Measurements from ENCODE around the gene LRRC1. TPM values are rescaled to one million over a fixed set of nuclear protein-coding genes. Genes with fewer than 3 reads are reported as not detected.

LRRC1 gene
- total and polyA plus RNA-seq, 2 of the 8 experiments (the other 6 are each of a cell fraction or from before 2014, with no cell fraction given), result 6.7 to 15.9 TPM

GRCh38 chr6:53746442-53747103, 48.2 kb upstream of the LRRC1 start:
- Histone ChIP-seq H3K27ac (ENCODE audit: low read depth, low read length) (no peak overlapping the region), H4K20me1 (replicated peaks in 1 of 2; ENCODE audit: control insufficient read depth in 1 of 2, insufficient read depth in 2 of 2, low read length in 2 of 2) (no peaks in the 10 kb centered on the region), H2BK20ac (ENCODE audit: low read length) (no peak overlapping the region), H3K14ac (ENCODE audit: insufficient read length) (no peak overlapping the region), H3K4me1 (replicated peaks in 1 of 4; ENCODE audit: control insufficient read depth in 3 of 4, insufficient read depth in 4 of 4, low read length in 3 of 4) (no peaks in the 10 kb centered on the region; a peak in 1 of 7 replicates), H2BK120ac (replicated peaks; ENCODE audit: low read depth, low read length) (no peak overlapping the region), H3K36me3 (ENCODE audit: control insufficient read depth in 2 of 4, insufficient read depth in 4 of 4, low read length in 3 of 4) (no peaks in the 10 kb centered on the region), H4K8ac (ENCODE audit: extremely low read depth, insufficient read depth, low read length) (no peak overlapping the region), H3K23me2 (ENCODE audit: low read depth, low read length) (no peaks in the 10 kb centered on the region), H4K5ac (ENCODE audit: insufficient read length, low read depth, low read length) (no peak overlapping the region), H3K79me1 (ENCODE audit: low read depth, low read length) (no peaks in the 10 kb centered on the region), H3K4me2 (ENCODE audit: insufficient read depth in 1 of 2, low read depth in 2 of 2, low read length in 2 of 2) (no peak overlapping the region), H3K18ac (ENCODE audit: extremely low read depth, low read length) (no peak overlapping the region), H3K9ac (replicated peaks in 1 of 4; ENCODE audit: extremely low read depth in 1 of 4, low read depth in 3 of 4, low read length in 3 of 4) (no peak overlapping the region), H2AFZ (ENCODE audit: low read length) (no peak overlapping the region), H3K9me3 (ENCODE audit: insufficient read depth in 2 of 2, low read depth in 1 of 2, low read length in 1 of 2) (no peaks in the 10 kb centered on the region), H3K4me3 (ENCODE audit: extremely low read depth in 1 of 4, insufficient read depth in 2 of 4, low read depth in 3 of 4, low read length in 4 of 4) (no peak overlapping the region), H3K79me2 (ENCODE audit: control insufficient read depth in 1 of 2, insufficient read depth in 2 of 2, low read length in 2 of 2) (no peaks in the 10 kb centered on the region), H3K23ac (ENCODE audit: insufficient read length) (no peak overlapping the region), H2BK5ac (ENCODE audit: low read depth, low read length) (no peak overlapping the region), H2BK12ac (ENCODE audit: low read depth, low read length) (no peak overlapping the region), H3K27me3 (replicated peaks in 1 of 4; ENCODE audit: control insufficient read depth in 3 of 4, extremely low read depth in 1 of 4, insufficient read depth in 3 of 4, low read length in 3 of 4) (no peaks in the 10 kb centered on the region), H2AK5ac (ENCODE audit: low read depth, low read length) (no peak overlapping the region), H4K91ac (replicated peaks; ENCODE audit: insufficient read length, low read length) (no peak overlapping the region), H2BK15ac (ENCODE audit: low read length) (no peak overlapping the region), H3K56ac (replicated peaks; ENCODE audit: insufficient read length, low read depth, low read length) (no peak overlapping the region), H3K4ac (replicated peaks; ENCODE audit: insufficient read length, low read depth, low read length) (no peak overlapping the region)
- POLR2A ChIA-PET (ENCODE audit: partially characterized antibody), result no interaction called here
- CTCF ChIA-PET (ENCODE audit: partially characterized antibody), result interaction anchor here (1.0 to 3.2 kb wide), 7 partner anchors 10 to 209 kb away, joined by 3 to 12 read pairs (median 5); no protein-coding TSS in a partner anchor
- no peak for DNase-seq (ENCODE audit: low read depth in 1 of 2, low spot score in 2 of 2)
- 62% methylated on average over 3 of the region's 3 CpGs; no CpG with 5 or more reads in 1 of the 2 experiments for WGBS, 2 experiments (ENCODE audit: extremely low coverage in 1 of 2, insufficient coverage in 1 of 2, insufficient read length in 1 of 2, insufficient replicate concordance in 2 of 2, low coverage in 1 of 2, low lambda C conversion rate in 2 of 2, missing lambda C conversion rate in 1 of 2)
- FAIRE-seq, result no peak
- no peak for TF ChIP-seq PHF8 (conservative IDR thresholded peaks at IDR 0.05; ENCODE audit: low read depth, low read length)
- TF ChIP-seq SAP30 (IDR thresholded peaks at IDR 0.05; ENCODE audit: insufficient read depth, insufficient replicate concordance, low read length), result no peak
- TF ChIP-seq, protein P1, sequence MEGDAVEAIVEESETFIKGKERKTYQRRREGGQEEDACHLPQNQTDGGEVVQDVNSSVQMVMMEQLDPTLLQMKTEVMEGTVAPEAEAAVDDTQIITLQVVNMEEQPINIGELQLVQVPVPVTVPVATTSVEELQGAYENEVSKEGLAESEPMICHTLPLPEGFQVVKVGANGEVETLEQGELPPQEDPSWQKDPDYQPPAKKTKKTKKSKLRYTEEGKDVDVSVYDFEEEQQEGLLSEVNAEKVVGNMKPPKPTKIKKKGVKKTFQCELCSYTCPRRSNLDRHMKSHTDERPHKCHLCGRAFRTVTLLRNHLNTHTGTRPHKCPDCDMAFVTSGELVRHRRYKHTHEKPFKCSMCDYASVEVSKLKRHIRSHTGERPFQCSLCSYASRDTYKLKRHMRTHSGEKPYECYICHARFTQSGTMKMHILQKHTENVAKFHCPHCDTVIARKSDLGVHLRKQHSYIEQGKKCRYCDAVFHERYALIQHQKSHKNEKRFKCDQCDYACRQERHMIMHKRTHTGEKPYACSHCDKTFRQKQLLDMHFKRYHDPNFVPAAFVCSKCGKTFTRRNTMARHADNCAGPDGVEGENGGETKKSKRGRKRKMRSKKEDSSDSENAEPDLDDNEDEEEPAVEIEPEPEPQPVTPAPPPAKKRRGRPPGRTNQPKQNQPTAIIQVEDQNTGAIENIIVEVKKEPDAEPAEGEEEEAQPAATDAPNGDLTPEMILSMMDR (IDR thresholded peaks at IDR 0.05; ENCODE audit: control extremely low read depth in 1 of 3, insufficient read depth in 1 of 3, low read depth in 1 of 3, low read length in 3 of 3), result no peak
- no peak for TF ChIP-seq TAF1 (IDR thresholded peaks at IDR 0.05; ENCODE audit: low read depth, low read length)
- no peak for TF ChIP-seq HDAC2 (IDR thresholded peaks at IDR 0.05; ENCODE audit: borderline replicate concordance in 1 of 2, low read depth in 2 of 2, low read length in 2 of 2)
- TF ChIP-seq USF2 (IDR thresholded peaks at IDR 0.05; ENCODE audit: low read length), result no peak
- TF ChIP-seq, protein P2, sequence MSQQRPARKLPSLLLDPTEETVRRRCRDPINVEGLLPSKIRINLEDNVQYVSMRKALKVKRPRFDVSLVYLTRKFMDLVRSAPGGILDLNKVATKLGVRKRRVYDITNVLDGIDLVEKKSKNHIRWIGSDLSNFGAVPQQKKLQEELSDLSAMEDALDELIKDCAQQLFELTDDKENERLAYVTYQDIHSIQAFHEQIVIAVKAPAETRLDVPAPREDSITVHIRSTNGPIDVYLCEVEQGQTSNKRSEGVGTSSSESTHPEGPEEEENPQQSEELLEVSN (IDR thresholded peaks at IDR 0.05), result no peak
